GM19239 (cell line): ENCODE data around the gene GRIK4.

Experiments
- DNase-seq: peaks from one replicate; pipeline ENCODE4 v3.0.0; 2011; ENCODE audit warnings: low spot score; ENCODE audit not compliant: insufficient read length
- FAIRE-seq: peaks from 2 replicates; lab custom pipeline; 2011; peaks lifted over from hg19 to GRCh38; lab: Jason Lieb, UNC

Gene GRIK4

GRCh38 chr11:120940160-120940848, 428.8 kb downstream of the GRIK4 start:
- FAIRE-seq (no peak), DNase-seq (no peak)

DNA sequence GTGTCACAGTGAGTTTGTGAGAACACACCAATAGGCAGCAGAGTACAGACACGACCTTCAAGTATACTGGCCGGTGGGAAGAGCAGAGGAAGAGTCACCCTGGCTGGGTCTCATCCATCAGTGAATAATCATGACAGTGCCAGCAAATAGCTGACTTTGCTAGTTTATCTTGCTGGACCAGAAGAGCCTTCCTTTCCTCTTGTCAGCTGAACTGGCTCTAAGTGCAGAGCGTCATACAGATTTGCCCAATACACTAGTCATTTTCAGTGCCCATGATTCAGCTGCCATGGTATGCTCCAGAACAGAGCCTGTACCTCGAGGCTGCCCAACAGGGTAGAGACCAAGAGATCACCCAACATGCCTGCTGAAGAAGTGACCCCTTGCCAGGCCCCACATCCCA, 429.5 kb downstream of the GRIK4 start:
- FAIRE-seq (no peak), DNase-seq (no peak)

DNA sequence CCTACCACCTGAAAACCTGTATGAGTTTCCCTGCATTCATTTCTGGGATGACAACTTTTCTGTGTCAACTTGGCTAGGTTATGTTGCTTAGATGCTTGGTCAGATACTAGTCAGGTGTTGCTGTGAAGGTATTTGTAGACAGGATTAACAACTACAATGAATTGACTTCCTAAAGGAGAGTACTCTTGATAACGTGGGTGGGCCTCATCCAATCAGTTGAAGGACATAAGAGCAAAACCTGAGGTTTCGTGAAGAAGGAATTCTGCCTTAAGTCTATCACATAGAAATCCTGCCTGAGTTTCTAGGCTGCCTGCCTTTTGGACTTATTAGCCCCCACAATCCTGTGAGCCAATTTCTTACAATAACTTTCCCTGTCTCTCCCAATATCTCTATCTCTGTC, 431.2 kb downstream of the GRIK4 start:
- FAIRE-seq (no peak), DNase-seq (no peak)

DNA sequence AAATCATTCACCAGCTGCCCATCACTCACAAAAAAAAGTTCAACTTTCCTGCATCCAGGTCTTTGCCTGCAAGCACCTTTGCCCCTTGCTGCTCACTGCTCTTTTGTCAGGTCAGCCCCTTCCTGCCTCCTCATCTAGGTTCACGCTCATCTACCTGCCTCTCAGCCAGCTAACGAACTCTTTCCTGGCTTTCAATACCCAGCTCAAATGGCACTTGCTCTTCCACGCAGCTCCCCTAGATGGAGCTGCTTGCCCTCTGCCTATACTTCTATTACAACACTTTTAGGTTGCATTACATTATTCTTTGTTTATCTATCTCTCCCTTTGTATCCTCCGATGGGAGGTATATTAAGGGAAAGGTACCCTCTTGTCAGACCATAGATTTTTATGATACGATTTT, 433.5 kb downstream of the GRIK4 start:
- no peak for DNase-seq
- FAIRE-seq: no peak

GRCh38 chr11:120950880-120951279, 439.3 kb downstream of the GRIK4 start:
- DNase-seq (no peak), FAIRE-seq (no peak)

- FAIRE-seq (peak; percentile 96), DNase-seq (peak; percentile 62)
Observed at GRCh38 chr11:120952461-120953434, 441.2 kb downstream of the GRIK4 start.

- no peak for DNase-seq
- FAIRE-seq: no peak
Observed at GRCh38 chr11:120954381-120954780, 442.8 kb downstream of the GRIK4 start.

GRCh38 chr11:120956710-120957495, 445.4 kb downstream of the GRIK4 start:
- DNase-seq: peak; percentile 16
- peak; percentile 56 for FAIRE-seq

DNA sequence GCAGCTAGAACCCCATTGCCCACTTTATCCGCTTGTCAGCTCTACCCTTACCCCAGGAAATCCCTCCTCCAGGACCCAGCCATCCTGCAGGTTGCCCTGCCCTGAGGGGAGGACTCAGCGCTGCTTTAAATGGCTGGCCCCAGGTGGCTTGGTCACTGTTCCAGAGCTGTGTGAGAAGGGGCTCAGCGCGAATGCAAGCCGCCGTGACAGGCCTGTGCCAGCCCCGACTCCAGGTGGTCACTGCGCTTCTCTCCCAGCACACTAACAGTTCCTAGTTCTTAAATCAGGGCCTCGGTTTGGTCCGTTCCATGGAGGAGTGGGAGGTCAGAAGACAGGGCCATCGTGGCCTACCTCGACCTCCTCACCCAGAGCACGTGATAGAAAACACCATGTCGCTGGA, 446.6 kb downstream of the GRIK4 start:
- no peak for FAIRE-seq
- DNase-seq: no peak

DNA sequence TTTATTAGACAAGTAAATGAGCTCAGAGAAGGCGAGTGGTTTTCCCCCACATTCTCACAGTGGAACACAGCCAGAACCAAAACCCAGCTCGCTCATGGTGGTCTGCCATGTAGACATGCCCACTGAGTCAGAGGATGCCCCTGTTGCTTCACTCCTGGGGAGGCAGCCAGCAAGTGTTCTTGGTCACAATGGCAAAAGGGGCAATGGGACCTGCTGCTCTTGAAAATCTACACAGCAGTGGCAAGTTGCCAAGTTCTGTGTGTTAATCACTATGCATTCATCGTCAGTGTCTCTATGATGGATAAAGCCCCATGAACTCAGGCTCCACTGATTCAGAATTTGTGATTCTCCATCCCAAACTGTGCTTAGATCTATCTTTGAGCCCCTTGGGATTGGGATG, 447.6 kb downstream of the GRIK4 start:
- FAIRE-seq (no peak), DNase-seq (no peak)

DNA sequence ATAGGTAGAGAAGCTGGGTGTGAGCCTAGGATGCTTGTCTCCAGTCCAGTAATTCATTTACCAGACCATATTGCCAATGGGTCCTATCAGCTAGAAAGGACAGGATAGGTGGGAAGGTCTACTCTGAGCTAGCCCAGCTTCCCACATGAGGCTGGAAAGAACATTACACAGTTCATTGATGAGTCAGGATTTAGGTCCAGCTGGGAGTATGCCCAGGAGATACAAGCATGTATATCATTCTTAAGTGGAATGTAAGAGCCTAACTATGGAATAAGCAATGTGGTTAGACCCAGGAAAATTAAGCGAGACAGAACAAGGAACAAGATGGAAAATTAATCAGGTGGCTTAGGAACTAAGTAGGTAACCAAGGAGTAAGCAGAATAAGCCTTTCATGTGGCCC, 453.3 kb downstream of the GRIK4 start:
- DNase-seq: no peak
- no peak for FAIRE-seq

- DNase-seq (no peak), FAIRE-seq (no peak)
Observed at GRCh38 chr11:120966840-120967239, 455.3 kb downstream of the GRIK4 start.

DNA sequence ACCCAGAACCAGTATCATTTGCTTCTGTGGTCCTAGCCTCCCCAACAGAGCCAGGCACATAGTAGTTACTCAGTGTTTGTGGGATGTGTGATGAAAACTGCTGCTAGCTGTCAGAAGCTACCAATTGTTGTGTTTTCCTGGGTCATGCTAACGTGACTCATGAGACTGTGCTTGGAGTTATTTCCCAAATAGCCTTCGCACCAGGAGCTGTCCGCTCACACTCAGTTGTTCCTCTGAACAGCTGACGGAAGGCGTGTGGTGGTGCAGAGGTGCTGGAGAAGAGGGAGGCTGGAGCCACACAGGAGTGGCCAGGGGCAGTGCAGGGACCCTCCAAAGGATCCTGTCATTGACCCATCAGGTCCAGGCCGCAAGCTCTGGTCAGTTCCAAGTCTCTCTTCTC, 458.4 kb downstream of the GRIK4 start:
- no peak for DNase-seq
- FAIRE-seq: no peak

DNA sequence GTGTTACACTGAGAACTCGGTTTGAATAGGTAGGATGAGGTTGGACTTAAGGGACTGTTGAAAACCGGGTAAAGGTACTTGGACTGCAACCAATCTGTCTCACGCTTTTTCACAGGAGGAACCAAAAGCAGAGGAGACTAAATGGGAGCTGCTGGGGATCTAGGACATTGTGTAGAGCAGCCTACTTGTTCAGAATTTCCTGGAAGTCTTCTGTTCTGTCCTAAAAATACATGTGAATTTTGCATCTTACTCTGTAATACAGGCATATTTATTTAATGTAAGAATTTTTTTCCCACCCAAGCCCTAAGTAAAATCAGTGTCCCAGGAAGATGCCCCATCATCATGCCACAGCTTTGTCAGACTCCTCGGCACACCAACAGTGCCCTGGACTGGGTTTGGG, 460.3 kb downstream of the GRIK4 start:
- FAIRE-seq (no peak), DNase-seq (no peak)

GRCh38 chr11:120972621-120973020, 461.1 kb downstream of the GRIK4 start:
- FAIRE-seq (no peak), DNase-seq (no peak)

DNA sequence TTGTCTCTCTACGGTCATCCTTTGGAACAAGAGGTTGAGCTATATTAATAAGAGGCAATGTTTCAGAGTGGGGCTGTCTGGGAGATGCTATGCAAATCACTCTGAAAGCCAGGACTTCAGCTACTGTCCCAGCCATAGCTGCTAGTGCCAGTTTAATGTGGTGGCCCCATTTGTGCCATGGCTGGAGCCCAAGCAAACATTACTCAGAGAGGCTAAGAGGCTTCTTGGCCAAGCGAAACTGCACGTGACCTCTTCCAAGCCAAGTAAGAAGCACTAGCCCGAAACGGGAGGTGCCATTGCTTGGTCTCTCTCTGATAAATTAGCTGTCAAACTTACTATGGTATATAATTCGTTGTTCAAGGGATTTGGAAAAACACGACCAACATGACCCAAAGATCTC, 462.0 kb downstream of the GRIK4 start:
- FAIRE-seq (no peak), DNase-seq (no peak)

DNA sequence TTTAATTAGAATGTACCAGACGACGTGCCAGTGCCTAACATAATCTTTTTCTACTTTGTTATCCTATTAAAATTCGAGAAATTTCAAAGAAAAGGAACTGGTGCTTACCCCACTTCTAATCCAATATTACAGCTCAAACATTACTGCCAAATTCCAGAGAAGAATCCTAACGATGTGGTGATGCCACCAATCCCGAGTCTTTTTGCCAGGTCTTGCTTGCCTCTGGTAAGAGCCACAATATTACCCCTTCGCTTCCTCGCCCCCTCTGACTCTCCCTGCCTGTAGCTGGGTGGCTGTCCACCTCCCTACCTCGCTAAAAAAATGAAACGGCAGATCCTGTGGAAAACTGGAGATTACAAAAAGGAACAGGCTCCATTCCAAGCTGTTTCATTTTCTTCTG, 462.9 kb downstream of the GRIK4 start:
- FAIRE-seq: no peak

GRCh38 chr11:120974965-120975364, 463.4 kb downstream of the GRIK4 start:
- FAIRE-seq (no peak), DNase-seq (no peak)

More for the DNA sequence above, 462.9 kb downstream of the GRIK4 start:
- DNase-seq: no peak

- FAIRE-seq (no peak), DNase-seq (no peak)
Observed at GRCh38 chr11:120977266-120978137, 466.0 kb downstream of the GRIK4 start.

DNA sequence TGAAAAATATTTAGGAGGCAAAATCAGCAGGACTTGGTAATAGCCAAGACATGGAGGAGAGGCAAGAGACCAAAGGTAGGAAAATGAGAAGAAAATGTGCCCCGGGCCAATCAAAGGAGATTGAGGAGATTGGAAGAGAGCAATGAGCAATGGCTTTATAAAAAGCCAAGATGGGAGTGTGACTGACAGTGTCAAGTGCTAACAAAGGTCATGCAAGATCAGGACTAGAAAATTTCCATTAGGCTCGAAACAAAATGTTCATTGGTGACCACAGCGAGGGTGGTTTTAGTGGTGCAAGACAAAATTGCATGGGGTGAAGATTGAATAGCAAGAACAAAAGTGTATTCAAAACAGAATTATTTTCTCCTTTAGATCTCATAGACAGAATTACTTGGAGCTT, 467.2 kb downstream of the GRIK4 start:
- DNase-seq (no peak), FAIRE-seq (no peak)
